GM21381 (cell line): ENCODE measurements around the gene PPM1H.
"Not testable (repeated sequence)": the region's sequence is repeated elsewhere in the genome, so short reads cannot be mapped to it uniquely, and the experiment has no call there.

ENCODE experiments used
- ATAC-seq: cut with Tn5 transposase; IDR thresholded peaks from one replicate; pipeline ENCODE4 v1.9.1; 2021; ENCODE audit warnings: mild to moderate bottlenecking, moderate library complexity; ENCODE audit not compliant: unreplicated experiment

The PPM1H gene

DNA sequence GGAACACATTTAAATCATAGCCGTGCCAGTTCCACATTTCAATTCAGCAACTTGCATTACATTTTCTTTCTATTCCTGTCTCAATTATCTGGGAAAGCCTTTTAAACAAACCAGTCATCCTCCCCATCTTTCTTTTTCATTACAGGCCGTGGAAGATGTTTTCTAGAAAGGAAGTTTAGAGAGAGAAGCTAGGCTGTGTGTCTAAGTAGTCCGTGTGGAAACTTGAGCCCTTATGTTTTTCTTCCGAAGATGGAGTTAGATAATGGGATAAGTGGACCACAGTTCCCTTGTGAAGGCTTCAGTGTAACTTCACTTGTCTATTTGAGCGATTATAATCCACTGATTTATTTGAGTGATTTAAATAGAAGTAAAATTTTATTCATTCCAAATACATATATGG lies 12.4 kb upstream of the PPM1H start:
- no peak for ATAC-seq

DNA sequence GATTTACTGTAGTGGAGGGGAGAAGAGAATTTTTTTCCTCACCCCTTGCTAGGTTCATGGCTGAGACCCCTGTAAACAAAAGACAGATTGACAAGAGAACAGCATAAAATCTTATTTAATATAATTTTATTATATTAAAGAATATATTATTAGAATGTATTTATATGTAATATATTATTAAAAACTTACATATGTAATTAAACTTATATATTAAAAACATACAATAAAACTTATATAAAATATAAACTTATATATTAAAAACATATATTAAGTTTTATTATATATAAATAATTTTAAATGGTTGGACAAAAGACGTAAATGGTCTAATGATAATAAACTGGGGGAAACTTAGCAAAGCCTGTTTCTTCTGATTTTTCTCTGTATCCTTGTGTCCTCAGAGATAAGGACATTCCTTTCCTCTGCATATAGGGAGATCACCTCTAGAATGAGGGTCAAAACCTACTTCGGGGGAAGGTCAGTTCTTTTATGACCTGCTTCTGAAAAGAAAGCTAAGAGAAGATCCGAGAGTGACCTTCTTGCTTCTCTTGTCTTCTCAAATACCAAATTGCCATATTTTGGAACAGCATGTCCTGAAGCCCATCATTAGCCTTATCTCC lies 8.9 kb upstream of the PPM1H start:
- no peak for ATAC-seq

DNA sequence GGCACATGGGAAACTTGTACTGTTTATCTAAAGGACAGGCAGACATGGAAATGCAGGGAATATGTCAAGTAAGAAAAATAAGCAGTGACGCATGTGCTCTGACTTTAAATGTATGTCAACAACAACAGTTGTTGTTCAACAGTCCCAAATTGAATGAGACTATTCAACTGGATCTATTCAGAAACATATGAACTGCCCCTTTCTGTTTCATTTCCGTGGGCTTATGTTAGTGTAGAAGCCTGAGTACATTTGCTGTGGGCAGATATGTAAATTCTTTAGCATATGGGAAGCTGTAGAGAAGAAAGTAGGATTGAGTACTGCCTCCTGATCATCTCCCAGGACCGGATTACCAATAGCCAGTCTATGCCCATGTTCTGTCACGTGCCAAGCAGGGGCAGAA lies 7.4 kb upstream of the PPM1H start:
- ATAC-seq, result not testable (repeated sequence)

DNA sequence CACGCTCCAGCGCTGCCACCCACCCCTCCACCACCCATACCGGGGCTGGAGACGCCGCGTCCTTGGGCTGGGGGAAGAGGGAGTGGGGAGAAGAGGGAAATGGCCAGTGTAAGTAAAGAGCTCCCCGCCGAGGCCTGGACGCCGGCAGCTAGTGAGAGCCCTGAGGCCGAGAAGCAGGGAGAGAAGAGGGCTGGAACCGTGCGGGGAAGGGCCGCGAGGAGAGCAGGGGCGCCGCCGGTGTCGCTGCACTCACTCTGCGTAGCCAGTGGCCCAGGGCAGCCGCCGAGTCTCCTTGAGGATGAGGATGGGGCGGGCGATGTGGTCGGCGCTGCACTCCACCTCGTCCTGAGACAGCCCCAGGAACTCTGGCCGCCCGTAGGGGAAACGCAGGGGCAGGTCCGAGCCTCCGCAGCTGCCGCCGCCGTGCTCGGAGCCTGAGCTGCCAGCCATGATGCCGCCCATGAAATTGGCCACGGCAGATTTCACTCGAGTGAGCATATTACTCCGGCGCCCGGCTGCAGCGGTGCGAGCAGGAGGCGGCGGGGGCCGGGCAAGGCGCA lies 631 bp downstream of the PPM1H start:
- ATAC-seq, result peak; percentile 39

DNA sequence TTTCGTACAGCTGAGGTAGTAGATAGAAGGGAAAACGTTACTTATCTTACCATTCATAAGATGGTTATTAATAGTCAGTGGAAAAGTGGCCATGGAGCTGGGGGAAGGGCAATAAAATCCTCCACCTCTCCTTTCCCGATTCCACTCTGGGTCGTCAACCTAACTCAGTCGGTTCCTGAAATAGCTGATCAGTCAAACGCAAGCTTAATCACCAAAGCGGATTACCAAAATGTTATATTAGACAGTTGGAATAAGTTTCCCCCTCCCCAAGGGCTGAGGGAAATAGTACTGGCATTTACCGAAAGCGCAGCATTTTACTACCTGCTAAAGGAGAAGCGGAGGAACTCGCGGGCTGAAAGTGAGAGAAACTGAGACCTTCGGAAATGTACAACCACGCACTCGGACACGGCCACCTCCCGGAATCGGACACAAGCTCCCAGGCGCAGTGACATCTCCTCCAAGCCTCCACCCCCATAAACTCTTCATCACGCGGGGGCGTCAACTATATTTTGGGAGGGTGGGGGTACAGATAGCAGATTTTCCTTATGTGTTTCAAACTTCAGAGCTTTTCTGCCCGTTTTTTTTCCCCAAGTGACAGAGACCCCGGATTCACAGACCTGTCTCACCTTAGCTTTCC lies 1.2 kb downstream of the PPM1H start:
- no peak for ATAC-seq

DNA sequence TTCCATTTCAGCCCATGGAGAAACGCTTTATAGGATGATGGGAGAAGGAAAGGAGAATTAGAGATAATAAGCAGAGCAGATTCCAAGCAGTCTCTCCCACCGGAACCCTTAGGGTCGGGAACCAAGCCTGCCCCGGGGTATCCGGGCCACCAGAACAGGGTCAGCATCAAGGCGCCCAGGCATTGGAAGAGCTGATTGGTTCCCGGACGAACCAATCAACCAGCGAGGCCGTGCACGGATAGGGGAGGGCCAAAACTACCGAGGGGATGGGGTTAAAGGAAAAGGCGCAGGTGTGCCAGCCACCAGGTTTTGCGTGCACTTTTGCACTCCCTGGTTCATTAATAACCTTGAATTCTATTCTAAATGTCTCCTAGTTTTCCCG lies 1.7 kb downstream of the PPM1H start:
- no peak for ATAC-seq

DNA sequence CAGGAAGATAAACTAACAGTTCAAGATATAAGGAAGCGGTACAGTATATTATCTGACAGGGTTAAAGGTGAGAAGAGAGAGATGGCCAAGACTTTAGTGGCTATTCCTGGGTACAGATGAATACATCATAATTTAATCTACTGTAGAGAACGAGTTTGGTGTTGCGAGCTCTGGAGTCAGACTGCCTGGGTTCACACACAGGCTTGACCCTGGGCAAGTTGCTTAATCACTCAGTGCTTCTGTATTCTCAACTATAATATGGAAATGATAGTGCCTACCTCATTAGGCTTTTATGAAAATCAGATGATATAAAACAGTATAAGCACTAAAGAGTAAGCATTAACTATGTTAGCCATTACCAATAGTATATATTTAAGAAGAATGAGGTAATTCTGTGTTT lies 3.5 kb downstream of the PPM1H start:
- no peak for ATAC-seq

DNA sequence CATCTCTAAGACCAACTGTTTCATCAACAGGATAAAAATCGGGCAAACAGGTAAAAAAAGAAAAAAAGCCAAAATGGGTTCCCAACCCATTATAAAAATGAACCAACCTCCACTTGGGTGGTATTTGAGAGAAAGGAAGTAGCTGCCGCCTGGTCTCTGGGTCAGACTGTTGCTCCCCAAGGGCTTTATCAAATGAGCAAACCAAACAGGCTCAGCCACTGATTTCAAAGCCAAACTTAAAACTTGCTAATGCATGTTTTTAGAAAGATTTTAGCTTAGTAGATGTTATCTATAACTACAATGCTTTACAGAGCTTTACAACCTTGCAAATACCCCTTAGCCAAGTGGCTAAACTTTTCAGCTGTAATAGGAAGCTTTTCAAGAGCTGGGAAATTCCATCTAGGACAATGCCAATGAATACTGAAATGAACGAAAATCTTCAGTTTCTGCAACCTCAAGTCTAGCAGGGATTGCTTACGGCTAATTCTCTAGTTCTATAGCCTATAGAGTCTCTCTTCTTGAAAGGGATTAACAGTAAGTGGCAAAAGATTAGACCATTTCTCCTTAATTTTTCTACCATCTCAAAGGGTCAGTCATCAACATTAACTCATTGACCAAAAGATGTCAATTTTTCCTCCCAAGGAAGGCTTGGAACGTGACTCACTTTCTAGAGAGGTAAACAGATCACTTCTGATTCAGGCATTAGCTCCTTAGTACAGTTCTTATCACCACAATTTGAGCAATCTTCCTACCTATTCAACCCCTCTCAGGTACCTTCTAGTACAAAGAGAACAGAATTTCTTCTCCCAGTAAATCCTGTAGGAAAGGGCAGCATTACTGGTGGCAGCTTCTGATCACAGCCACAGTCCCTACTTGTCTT lies 4.2 kb downstream of the PPM1H start:
- ATAC-seq, result no peak

DNA sequence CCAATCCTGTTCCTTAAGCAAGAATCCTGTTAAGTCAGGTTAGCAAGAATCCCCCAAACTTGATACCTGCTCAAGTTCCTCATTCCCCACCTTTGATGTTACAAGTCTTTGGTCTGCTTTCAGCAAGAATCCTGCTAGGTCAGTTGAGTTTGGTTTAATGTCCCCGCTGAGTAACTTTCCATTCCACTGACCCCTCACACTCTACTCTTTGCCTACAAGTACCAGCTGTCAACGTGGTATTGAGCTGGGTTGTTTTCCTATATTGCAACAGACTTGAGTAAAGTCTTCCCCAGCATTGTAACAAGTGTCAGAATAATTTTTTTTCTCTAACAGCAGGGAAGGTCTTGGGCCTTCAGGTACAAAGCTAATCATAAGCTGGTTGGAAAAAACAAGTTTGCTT lies 6.3 kb downstream of the PPM1H start:
- no peak for ATAC-seq

DNA sequence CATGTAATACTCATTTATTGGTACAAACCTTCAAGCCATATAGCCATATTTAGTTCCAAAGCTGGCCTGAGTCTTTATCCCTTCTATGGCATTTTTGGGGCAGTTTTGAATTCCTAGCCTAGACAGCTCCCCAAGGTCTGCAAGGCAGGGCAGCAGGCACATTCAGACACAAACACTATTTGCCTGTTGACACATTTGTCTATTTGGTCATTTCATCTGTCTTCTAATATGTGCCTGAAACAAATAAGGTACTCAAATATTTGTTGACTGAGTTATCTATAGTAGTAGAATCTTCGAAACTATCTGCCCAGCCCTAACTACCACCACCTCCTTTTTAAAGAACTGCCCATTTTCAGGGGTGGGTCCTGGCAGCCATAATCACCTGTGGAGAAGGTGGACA lies 9.3 kb downstream of the PPM1H start:
- no peak for ATAC-seq

DNA sequence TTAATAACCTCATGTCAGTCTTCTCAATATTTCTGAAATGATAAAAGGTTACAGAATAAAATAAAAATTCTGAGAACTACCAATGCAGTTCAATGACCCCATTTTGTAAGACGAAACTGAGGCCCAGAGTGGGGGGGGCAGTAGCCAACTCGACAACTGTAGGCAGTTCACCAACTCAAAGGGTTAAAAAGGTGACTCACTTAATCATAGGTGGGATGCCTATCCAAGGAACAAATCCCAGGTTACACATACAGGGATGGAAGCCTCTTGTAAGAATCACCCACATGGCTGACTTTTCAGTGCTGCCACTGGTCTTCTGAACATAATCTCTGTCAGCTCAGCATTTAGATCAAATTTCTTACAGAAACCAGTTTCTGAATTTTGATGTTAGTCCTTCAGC lies 10.9 kb downstream of the PPM1H start:
- no peak for ATAC-seq

DNA sequence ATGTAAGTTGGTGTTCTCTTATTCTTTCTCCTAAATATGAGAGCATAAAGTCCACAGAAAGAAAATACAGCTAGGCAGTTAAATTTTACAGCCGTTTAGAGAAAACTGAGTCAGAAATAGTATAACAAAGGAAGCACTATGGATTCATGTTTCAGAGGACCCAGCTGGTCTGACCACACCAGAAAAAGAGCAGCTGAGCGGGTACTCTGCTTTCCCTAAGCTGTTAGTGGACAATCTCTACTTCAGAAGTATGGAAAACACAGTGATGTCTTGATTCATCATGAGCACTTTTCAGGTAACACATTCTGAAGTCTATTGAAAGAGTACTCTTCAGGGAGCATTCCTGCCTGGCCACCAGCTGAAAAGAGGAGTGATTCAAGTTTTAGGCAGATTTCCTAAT lies 12.4 kb downstream of the PPM1H start:
- no peak for ATAC-seq

DNA sequence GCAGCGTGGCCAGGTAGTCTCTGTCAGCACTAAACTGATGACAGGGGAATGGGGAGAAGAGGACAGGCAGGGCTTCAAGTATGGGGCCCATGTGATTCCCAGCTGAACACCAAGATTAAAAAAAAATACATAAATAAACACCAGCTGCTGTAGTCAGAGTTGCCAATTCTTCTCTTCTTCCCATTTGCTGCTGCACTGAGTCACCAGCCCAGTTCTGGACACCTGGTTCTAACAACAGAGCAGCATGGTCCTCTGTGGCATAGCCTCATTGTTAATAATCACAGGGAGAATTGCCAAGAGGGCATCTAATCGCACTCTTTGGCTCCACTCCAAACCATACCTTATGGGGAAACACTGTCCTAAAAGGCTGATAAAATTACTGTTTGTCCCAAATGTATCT lies 15.1 kb downstream of the PPM1H start:
- ATAC-seq, result no peak

DNA sequence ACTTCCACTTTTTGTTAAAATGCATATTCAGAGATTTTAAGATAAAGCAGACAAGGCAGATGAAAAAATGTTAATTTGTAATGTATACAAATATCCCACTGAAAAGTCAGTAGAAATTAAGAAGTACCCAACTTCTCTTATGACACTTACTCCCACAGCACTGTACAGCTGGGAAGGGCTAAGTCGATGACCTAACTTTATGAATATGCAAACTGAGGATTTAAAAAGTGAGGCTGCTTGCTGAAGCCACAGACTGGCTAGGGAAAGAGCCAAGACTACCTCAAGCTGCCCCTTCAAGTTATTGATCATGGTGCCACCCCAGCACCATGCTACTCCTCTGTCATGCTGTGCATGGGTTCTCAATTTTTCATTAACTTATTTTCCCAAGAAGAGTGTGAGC lies 17.0 kb downstream of the PPM1H start:
- ATAC-seq, result no peak

DNA sequence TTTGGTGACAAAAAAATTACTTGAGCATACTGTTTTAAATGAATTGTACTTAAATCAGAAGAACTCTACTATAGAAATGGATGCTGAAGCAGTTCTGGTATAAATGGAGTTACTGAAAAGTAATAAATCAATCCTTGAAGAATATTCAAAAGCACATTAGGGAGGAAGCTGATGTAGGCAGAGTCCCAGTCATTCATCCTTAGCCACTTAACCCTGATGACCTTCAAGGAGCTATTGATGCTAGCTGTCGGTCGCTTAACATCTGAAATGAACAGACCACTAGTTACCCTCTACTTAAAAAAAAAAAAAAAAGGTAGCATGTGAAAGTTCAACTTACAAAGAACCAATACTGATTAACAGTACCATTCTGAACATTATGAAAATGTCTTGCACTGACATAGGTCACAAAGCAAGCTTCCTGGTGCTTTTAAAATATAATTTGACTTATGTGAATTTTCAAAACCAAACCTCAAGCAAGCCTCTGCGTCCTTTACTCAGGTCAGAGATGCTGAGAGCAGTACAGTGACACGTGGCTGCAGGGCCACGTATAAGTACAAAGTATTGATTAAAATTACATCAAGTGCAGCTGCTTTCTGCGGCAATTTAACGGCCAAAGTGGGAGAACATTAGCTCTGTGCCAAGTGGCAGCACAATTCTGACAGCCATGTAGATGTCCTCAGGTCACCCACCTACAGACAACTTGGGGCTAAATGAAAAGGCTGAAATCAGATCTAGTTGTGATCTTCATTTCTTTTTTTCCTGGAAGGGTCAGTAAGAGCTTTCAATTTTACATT lies 18.1 kb downstream of the PPM1H start:
- ATAC-seq, result no peak

DNA sequence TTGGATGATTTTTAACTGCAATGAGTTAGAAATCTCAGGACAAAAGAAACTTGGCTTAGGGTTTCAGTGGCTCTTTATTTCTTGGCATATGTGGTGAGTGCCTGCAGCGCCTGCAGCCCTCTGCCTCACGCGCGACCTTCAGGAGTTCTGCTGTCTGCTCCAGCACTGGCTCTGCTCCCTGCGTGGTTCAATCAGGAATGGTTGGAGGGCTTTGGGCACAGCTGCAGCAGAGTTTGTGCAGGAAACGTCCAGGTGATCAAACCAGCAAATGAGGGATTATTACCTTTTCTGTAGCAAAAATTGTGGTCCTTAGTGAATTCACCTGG lies 19.8 kb downstream of the PPM1H start:
- ATAC-seq, result no peak

DNA sequence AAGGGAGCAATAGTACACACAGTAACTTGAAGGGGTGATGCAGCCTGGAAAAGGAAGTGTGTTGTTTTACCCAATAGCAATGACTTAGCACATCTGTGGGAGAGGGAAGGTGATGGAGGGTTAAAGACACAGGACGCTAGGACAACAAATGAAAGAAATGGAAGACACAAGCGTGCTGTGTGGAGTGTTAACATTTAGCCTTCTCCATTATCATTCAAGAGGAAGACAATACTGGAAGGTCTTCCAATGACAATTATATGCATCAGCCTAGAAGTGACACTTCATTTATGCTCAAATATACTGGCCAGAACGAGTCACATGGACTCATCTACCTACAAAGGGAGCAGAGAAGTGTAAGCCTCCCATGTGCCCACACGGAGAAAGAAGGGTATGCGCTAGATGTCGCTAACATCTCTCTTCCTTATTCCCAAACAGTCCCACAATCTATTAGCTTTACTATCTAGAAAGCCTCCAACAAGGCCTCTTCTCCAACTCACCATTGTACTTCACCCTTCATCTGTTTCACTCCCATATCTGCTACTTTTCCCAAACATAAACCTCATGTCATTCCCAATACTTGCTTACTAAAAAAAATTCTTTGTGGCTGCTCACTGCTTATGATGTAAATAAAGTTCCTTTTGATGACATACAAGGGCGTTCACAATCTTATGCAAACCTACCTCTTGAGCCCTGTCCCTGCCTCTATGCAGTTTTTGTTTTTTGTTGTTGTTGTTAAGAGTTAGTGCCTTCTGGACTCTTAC lies 20.3 kb downstream of the PPM1H start:
- ATAC-seq, result no peak

DNA sequence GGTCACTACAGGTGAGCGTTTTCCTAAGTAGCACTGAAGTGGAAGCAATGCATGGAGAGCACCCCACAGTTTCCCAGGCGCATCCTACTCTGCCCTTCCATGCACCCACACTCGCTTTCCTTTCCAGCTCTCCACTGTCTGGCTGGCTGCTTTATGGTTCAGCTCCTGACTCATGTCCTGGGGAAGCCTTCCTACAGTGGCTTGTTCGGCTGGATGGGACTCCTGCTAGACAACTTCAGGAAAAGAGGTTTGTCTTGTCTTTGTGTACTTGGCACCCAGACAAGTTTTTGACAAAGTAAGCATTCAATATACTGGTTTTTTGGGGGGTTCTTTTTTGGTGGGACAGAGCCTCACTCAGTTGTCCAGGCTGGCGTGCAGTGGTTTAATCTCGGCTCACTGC lies 21.6 kb downstream of the PPM1H start:
- no peak for ATAC-seq

DNA sequence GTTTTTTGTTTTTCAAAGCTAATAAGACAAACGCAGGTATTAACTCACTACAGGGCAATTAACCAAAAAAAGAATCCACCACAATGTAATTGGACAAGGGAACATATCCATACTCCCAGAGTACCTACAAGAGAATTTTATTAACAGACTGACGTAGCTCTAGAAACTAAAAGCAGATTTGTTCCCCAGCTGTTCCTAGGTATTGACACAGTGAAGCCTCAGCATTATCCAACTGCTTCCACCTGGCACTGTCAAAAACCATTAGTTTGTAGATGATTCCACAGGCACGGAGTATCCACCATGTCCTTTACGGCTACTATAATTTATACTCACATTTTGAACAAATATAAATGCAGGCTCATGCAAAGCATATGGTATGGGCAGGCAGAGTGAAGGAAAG lies 22.3 kb downstream of the PPM1H start:
- no peak for ATAC-seq

DNA sequence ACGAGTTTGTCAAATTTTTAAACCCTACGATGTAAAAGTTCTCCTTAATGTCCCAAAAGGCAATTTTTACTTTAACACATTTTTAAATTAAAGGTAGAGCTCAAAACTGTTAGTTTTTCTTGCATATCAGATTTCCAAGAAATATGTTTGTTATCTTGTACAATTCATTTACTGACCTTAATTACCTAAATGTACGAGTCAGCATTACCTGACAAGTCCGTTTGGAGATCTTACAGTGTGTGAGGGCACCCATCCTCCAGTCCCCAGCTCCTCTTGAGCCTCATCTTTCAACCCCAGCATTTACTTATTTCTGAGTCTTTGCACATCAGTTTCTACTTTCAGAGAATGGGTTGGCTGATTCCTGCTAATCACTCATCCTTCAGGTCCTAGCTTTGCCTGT lies 23.7 kb downstream of the PPM1H start:
- no peak for ATAC-seq
